K562 (cell line): ENCODE measurements around the gene CERS6.

ENCODE experiments used
- NRF1 ChIP-seq, 2 experiments: fragments of 450-650 bp; IDR thresholded peaks in 1 of 2; conservative IDR thresholded peaks in 1 of 2; 2 replicates each; pipeline ENCODE4 v1.6.1; 2014; ENCODE audit warnings: mild to moderate bottlenecking in 2 of 2
- TEAD1 ChIP-seq, 2 experiments: fragments of 450-650 bp in 1 of 2; sonication (generic) in 1 of 2; formaldehyde crosslinking; IDR thresholded peaks; 2 replicates each; pipeline versions ENCODE4 v1.4.0 to v1.8.0; 2020 to 2022; ENCODE audit warnings: mild to moderate bottlenecking in 2 of 2, missing genetic modification reagents in 1 of 2
- ZBTB7A ChIP-seq: IDR thresholded peaks from 2 replicates; pipeline ENCODE4 v1.6.1; 2011; ENCODE audit warnings: low read depth, mild to moderate bottlenecking, low read length, moderate library complexity, borderline replicate concordance; ENCODE audit not compliant: control insufficient read depth
- ZC3H11A ChIP-seq: IDR thresholded peaks from 2 replicates; pipeline ENCODE4 v1.6.1; 2012; ENCODE audit warnings: low read depth, low read length, improper control_type of control experiment
- ZFP36 ChIP-seq: fragments of 150-350 bp; IDR thresholded peaks from 2 replicates; pipeline ENCODE4 v1.6.1; 2018; ENCODE audit warnings: low read length, low read depth; ENCODE audit not compliant: partially characterized antibody
- ZNF354B ChIP-seq: fragments of 250-450 bp; sonication (Bioruptor Pico); IDR thresholded peaks from 2 replicates; pipeline ENCODE4 v1.4.0; 2020

GRCh38 chr2:168587307-168587706, 131.2 kb downstream of the CERS6 start:
- TF ChIP-seq ZFP36 (no peak), TEAD1 (CRISPR knock-in tag; IDR thresholded peaks at IDR 0.05) (no peak), NRF1 (conservative IDR thresholded peaks at IDR 0.05 in 1 of 2, IDR thresholded peaks at IDR 0.05 in 1 of 2) (no peak), ZBTB7A (no peak), ZNF354B (no peak), ZC3H11A (no peak)
